Karpas-422 (cell line): ENCODE data around the gene MBD3L5. TPM values are rescaled to one million over a fixed set of nuclear protein-coding genes. Genes with fewer than 3 reads are reported as not detected.
"Not testable (repeated sequence)": the region's sequence is repeated elsewhere in the genome, so short reads cannot be mapped to it uniquely, and the experiment has no call there.

Source experiments
- DNase-seq: peaks from one replicate; pipeline ENCODE4 v3.0.0-alpha.2; 2015
- H2AFZ ChIP-seq: fragments of 200-600 bp; sonication (generic); 2 replicates; pipeline ENCODE4 v1.6.1; 2014; ENCODE audit warnings: antibody characterized with exemption, low read length, mixed read lengths
- H3K27ac ChIP-seq: fragments of 200-600 bp; sonication (generic); 2 replicates; pipeline ENCODE4 v1.5.1; 2014; ENCODE audit warnings: mild to moderate bottlenecking, low read length, moderate library complexity
- H3K27me3 ChIP-seq: fragments of 200-600 bp; sonication (generic); 2 replicates; pipeline ENCODE4 v1.6.1; 2014; ENCODE audit warnings: low read length, mixed read lengths
- H3K36me3 ChIP-seq: fragments of 200-600 bp; sonication (generic); 2 replicates; pipeline ENCODE4 v1.6.1; 2014; ENCODE audit warnings: low read length, mixed read lengths; ENCODE audit not compliant: insufficient read depth
- H3K4me1 ChIP-seq: fragments of 200-600 bp; sonication (generic); 2 replicates; pipeline ENCODE4 v1.6.1; 2014; ENCODE audit warnings: mild to moderate bottlenecking, low read length, mixed read lengths
- H3K4me2 ChIP-seq: fragments of 200-600 bp; sonication (generic); 2 replicates; pipeline ENCODE4 v1.6.1; 2014; ENCODE audit warnings: low read length, low read depth, mild to moderate bottlenecking; ENCODE audit not compliant: poor library complexity, severe bottlenecking
- H3K4me3 ChIP-seq: fragments of 200-600 bp; sonication (generic); 2 replicates; pipeline ENCODE4 v1.5.1; 2014; ENCODE audit warnings: mild to moderate bottlenecking, antibody characterized with exemption, low read length, mixed read lengths
- H3K79me2 ChIP-seq: fragments of 200-600 bp; sonication (generic); 2 replicates; pipeline ENCODE4 v1.6.1; 2014; ENCODE audit warnings: mild to moderate bottlenecking, low read length, mixed read lengths
- H3K9ac ChIP-seq: fragments of 200-600 bp; sonication (generic); 2 replicates; pipeline ENCODE4 v1.6.0; 2014; ENCODE audit warnings: low read length
- H3K9me2 ChIP-seq: fragments of 200-600 bp; sonication (generic), shearing (Covaris generic); replicated peaks from 2 replicates; pipeline ENCODE4 v1.6.0; 2014; ENCODE audit warnings: mild to moderate bottlenecking, low read length, moderate library complexity; ENCODE audit not compliant: insufficient read depth
- H3K9me3 ChIP-seq: fragments of 300-700, 200-600 bp; sonication (generic); 2 replicates; pipeline ENCODE4 v1.6.1; 2014; ENCODE audit warnings: low read length, mixed read lengths
- H4K20me1 ChIP-seq: fragments of 200-600 bp; sonication (generic); 2 replicates; pipeline ENCODE4 v1.6.1; 2014; ENCODE audit warnings: mild to moderate bottlenecking, antibody characterized with exemption, low read length, low read depth; ENCODE audit not compliant: insufficient read depth
- total RNA-seq: library from RNA; depleted of rRNA; stranded (reverse); fragments of >200 nt; shearing (Covaris generic); gene quantifications from 2 replicates; pipeline ENCODE4 v1.2.3, GENCODE V29; 2014; ENCODE audit warnings: low replicate concordance

Gene MBD3L5
- total RNA-seq, 1 experiment from 2014 or later, result not detected

DNA sequence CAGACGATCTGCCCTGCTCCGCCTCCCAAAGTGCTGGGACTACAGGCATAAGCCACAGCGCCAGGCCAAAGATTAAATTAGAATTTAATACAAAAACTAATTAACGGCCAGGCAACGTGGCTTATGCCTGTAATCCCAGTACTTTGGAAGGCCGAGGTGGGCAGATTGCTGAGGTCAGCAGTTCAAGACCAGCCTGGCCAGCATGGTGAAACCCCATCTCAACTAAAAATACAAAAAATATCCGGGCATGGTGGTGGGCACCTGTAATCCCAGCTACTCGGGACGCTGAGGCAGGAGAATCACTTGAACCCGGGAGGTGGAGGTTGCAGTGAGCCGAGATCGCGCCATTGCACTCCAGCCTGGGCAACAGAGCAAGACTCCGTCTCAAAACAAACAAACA, 25.3 kb downstream of the MBD3L5 start:
- H3K4me3 ChIP-seq, H3K4me2 ChIP-seq, H3K9ac ChIP-seq, H3K79me2 ChIP-seq, H3K27ac ChIP-seq, H3K9me3 ChIP-seq, DNase-seq, H3K4me1 ChIP-seq, H3K36me3 ChIP-seq, H3K27me3 ChIP-seq, H2AFZ ChIP-seq, H4K20me1 ChIP-seq, H3K9me2 ChIP-seq: not testable (repeated sequence)

DNA sequence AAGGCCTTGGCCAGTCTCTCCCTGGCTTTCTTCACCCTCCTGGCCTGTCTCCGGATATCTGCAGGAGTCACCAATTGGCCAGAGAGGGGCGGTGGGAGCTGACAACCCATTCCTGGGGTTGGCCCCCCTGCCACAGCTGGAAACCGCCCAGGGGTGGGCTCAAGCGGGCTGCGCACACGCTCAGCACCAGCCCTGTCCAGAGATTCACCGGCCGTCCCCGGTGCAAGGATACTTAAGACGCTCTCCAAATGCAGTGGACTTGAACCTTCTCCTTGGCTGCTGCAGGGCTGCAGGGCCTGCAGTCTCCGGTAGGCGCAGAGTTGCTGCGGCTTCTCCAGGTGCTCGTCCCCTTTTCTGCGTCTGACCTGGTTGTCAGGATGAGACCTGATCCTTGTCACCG, 26.0 kb downstream of the MBD3L5 start:
- H3K27me3 ChIP-seq, H4K20me1 ChIP-seq, H3K4me3 ChIP-seq, H2AFZ ChIP-seq, H3K9me2 ChIP-seq, H3K27ac ChIP-seq, H3K36me3 ChIP-seq, H3K79me2 ChIP-seq, H3K4me1 ChIP-seq, H3K9me3 ChIP-seq, H3K9ac ChIP-seq, DNase-seq, H3K4me2 ChIP-seq: not testable (repeated sequence)

DNA sequence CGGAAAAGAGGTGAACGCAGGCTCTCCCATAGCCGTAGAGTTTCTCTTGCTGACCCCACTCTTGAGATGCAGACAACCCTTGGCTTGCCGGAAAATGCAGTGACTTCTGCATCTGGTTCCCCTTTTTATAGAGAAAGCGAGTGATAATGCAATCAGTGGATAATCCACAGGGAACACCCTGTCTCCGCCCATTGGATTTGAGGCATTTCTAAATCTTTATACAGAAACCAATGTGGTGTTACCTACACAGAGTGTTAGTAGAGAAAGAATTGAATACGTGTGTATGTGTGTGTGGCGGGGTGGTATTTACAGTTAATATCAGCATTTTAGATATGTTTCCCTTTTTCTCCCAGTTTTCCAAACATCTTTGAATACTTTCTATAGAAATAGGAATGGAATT, 28.2 kb downstream of the MBD3L5 start, which contains the start of gene MBD3L3:
TSS of gene MBD3L3 (minus strand) at position 101 of the 400 bp plus-strand sequence. CDS start at position 30, 71 bp downstream.
- not testable (repeated sequence) for H2AFZ ChIP-seq, H3K9ac ChIP-seq, H3K4me1 ChIP-seq, H3K36me3 ChIP-seq, H3K27me3 ChIP-seq, DNase-seq, H3K79me2 ChIP-seq, H3K27ac ChIP-seq, H3K4me2 ChIP-seq, H3K9me2 ChIP-seq, H3K4me3 ChIP-seq, H3K9me3 ChIP-seq, H4K20me1 ChIP-seq

DNA sequence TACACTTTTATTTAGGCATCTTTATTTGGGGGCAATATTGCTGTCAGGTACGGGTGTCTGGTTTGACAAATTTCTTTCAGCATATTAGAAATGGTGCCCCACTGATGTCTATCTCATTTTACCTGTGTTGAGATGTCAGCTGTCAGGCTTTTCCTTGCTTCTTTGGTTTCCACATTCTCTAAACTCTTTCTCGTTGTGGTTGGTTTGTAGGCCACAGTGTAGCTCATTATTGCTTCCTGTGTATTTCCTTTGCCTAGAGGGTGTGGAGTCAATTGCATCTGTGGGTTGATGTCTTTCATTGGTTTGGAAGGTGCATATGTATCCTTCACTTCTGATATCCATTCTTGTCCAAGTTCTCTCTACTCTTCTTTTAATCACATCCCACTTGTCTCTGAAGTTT, 29.6 kb downstream of the MBD3L5 start:
- H3K79me2 ChIP-seq, H3K27me3 ChIP-seq, H3K4me3 ChIP-seq, H3K36me3 ChIP-seq, H2AFZ ChIP-seq, H3K9me3 ChIP-seq, DNase-seq, H4K20me1 ChIP-seq, H3K9ac ChIP-seq, H3K4me2 ChIP-seq, H3K4me1 ChIP-seq, H3K9me2 ChIP-seq, H3K27ac ChIP-seq: not testable (repeated sequence)

DNA sequence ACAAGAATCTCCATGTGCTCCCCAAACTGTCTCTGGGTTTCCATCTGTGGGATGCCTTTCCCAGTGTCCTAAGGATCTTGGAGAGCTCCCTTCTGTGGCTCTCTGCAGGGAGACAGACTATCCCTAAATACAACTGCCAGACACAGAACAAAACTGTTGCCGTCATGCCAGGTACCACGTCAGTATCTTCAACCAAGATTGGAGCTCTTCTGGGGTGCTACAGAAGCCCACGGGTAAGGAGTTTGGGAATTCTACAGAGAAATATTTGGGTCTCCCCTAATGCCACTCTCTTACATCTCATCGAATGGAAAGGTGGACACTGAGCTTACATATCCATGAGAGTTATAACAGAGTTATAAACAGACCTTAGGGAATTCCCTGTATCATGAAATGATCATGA, 33.0 kb downstream of the MBD3L5 start:
- H3K79me2 ChIP-seq, result no peaks in the 10 kb centered on the region
- H3K36me3 ChIP-seq, result no peaks in the 10 kb centered on the region
- H4K20me1 ChIP-seq, result no peaks in the 10 kb centered on the region
- H3K9me3 ChIP-seq, result no peaks in the 10 kb centered on the region
- no peaks in the 10 kb centered on the region for H3K4me1 ChIP-seq
- H3K9ac ChIP-seq, result no peak overlapping the region
- no peak overlapping the region for H3K27ac ChIP-seq
- no peak overlapping the region for H3K4me2 ChIP-seq
- DNase-seq, result no peak
- no peaks in the 10 kb centered on the region for H3K27me3 ChIP-seq
- no peak overlapping the region for H2AFZ ChIP-seq
- H3K9me2 ChIP-seq, result no peaks in the 10 kb centered on the region
- H3K4me3 ChIP-seq, result no peak overlapping the region

DNA sequence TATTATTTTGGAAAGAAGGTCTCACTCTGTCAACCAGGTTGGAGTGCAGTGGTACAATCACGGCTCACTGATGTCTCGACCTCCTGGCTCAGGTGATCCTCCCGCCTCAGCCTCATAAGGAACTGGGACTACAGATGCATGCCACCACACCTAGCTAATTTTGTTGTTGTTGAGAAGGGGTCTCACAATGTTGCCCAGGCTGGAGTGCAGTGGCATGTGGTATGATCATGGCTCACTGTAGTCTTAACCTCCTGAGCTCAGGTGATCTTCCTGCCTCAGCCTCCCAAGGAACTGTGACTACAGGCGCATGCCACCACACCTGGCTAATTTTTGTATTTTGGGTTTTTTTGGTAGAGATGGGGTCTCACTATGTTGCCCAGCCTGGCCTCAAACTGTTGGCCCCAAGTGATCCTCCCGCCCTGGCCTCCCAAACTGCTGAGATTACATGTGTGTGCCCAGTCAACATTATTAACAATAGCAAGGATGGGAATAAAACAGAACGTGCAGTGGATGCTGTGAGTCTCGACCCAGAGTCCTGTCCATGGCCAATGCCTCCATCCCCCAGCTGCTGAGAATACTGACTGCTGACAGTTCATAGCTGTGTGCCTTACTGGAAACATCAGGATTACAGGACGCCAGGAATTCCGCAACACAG, 33.5 kb downstream of the MBD3L5 start:
- no peak overlapping the region for H3K4me2 ChIP-seq
- H3K79me2 ChIP-seq, result no peaks in the 10 kb centered on the region
- no peaks in the 10 kb centered on the region for H3K27me3 ChIP-seq
- H4K20me1 ChIP-seq, result no peaks in the 10 kb centered on the region
- no peaks in the 10 kb centered on the region for H3K4me1 ChIP-seq
- H3K9ac ChIP-seq, result no peak overlapping the region
- H3K9me3 ChIP-seq, result no peaks in the 10 kb centered on the region
- H3K36me3 ChIP-seq, result no peaks in the 10 kb centered on the region
- H3K4me3 ChIP-seq, result no peak overlapping the region
- no peak for DNase-seq
- no peaks in the 10 kb centered on the region for H3K9me2 ChIP-seq
- no peak overlapping the region for H3K27ac ChIP-seq
- no peak overlapping the region for H2AFZ ChIP-seq

DNA sequence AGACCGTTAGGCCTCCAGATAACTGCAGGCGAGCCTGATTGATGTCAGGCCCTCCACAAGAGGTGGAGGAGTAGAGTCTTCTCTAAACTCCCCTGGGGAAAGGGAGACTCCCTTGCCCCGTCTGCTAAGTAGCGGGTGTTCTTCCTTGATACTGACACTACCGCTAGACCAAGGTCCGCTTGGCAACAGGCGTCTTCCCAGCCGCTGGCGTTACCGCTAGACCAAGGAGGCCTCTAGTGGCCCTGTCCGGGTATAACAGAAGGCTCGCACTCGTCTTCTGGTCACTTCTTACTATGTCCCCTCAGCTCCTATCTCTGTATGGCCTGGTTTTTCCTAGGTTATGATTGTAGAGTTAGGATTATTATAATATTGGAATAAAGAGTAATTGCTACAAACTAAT, 36.7 kb downstream of the MBD3L5 start:
- H3K9me3 ChIP-seq, H4K20me1 ChIP-seq, H3K36me3 ChIP-seq, DNase-seq, H3K4me2 ChIP-seq, H3K4me1 ChIP-seq, H3K9me2 ChIP-seq, H3K9ac ChIP-seq, H3K27ac ChIP-seq, H2AFZ ChIP-seq, H3K27me3 ChIP-seq, H3K4me3 ChIP-seq: not testable (repeated sequence)
- H3K79me2 ChIP-seq, result peaks cover 20% of the 10 kb centered on the region

DNA sequence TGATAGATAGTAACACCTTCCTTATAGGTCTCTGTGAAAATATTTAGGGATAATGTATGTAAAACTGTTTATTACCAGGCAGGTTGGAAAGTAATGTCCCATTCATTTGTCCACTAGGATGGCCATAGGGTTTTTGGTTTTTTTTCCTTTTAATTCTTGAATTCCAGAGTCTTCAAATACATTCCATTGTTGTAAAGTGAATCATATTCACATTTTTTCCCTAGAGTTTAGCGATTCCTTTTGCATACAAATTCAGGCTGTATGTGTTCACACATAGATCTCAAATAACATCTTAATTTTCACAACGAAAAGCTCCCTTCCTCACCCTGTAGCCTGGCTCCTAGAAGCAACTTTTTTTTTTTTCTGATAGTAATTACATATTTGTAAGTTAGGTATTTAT, 37.3 kb downstream of the MBD3L5 start:
- no peaks in the 10 kb centered on the region for H4K20me1 ChIP-seq
- no peak overlapping the region for H3K4me3 ChIP-seq
- no peak overlapping the region for H3K4me2 ChIP-seq
- H3K9ac ChIP-seq, result no peak overlapping the region
- H3K9me3 ChIP-seq, result peaks cover 4% of the 10 kb centered on the region; the same call in 1 of the 2 replicates
- no peaks in the 10 kb centered on the region for H3K9me2 ChIP-seq
- peaks cover 20% of the 10 kb centered on the region for H3K79me2 ChIP-seq
- H3K36me3 ChIP-seq, result peaks cover 14% of the 10 kb centered on the region
- no peak overlapping the region for H3K27ac ChIP-seq
- H2AFZ ChIP-seq, result no peak overlapping the region
- DNase-seq, result no peak
- H3K4me1 ChIP-seq, result peaks cover 6% of the 10 kb centered on the region
- H3K27me3 ChIP-seq, result no peaks in the 10 kb centered on the region
